Muscle layer of colon (tissue), 2 donors: ENCODE results near the gene SYCE3.

Experiments used
- H3K27ac ChIP-seq: one replicate; pipeline ENCODE4 v1.7.0; 2013; ENCODE audit warnings: low read depth, mild to moderate bottlenecking, low read length, moderate library complexity
- H3K27me3 ChIP-seq, 2 donors: one replicate each; pipeline ENCODE4 v1.7.0; 2013; ENCODE audit warnings: low read length in 2 of 2, mild to moderate bottlenecking in 2 of 2; ENCODE audit not compliant: insufficient read depth in 2 of 2, control insufficient read depth in 1 of 2
- H3K36me3 ChIP-seq: one replicate; pipeline ENCODE4 v1.7.0; 2013; ENCODE audit warnings: mild to moderate bottlenecking, low read length; ENCODE audit not compliant: insufficient read depth
- H3K4me1 ChIP-seq: one replicate; pipeline ENCODE4 v1.7.0; 2013; ENCODE audit warnings: mild to moderate bottlenecking, low read length; ENCODE audit not compliant: insufficient read depth
- H3K4me3 ChIP-seq, 2 donors: one replicate each; pipeline ENCODE4 v1.7.0; 2013; ENCODE audit warnings: low read length in 2 of 2, low read depth in 1 of 2, mild to moderate bottlenecking in 1 of 2, moderate library complexity in 1 of 2
- H3K9ac ChIP-seq: one replicate; pipeline ENCODE4 v1.7.0; 2013; ENCODE audit warnings: low read length
- H3K9me3 ChIP-seq: one replicate; pipeline ENCODE4 v1.7.0; 2013; ENCODE audit warnings: mild to moderate bottlenecking, low read length
- donor health status: abdominal sarcoma.
- donor health status: Adenocarcinoma of cecum.

SYCE3 gene

DNA sequence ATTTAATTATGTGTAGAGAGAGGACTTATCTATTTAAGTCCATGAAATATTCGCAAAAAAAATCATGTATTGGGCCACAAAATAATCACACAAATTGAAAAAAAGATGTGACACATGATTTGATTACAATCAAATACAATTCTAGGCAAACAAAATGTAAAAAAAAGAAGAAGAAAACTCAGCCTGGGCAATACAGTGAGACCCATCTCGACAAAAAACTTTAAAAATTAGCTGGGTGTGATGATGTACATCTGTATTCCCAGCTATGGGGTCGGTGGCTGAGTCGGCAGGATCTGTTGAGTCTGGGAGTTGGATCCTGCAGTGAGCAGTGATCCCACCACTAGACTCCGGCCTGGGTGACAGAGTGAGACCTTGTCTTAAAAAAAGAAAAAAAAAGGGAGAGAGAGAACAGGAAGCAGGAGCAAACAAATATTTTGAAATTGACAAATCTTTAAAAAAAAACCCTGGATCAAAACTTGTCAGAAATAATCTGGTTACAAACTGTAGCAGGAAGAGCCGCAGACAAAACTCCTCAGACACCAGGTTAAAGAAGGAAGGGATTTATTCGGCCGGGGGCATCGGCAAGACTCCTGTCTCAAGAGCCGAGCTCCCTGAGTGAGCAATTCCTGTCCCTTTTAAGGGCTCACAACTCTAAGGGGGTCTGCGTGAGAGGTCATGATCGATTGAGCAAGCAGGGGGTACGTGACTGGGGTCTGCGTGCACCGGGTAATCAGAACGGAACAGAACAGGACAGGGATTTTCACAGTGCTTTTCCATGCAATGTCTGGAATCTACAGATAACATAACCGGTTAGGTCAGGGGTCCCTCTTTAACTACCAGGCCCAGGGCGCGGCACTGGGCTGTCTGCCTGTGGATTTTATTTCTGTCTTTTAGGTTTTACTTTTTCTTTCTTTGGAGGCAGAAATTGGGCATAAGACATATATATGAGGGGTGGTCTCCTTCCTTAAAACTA, 29.6 kb downstream of the SYCE3 start:
- Histone ChIP-seq H3K4me3 (no peak overlapping the region), H3K4me1 (peaks cover 12% of the 10 kb centered on the region), H3K27ac (no peak overlapping the region), H3K36me3 (no peaks in the 10 kb centered on the region), H3K27me3 (peaks cover 21 to 81% of the 10 kb centered on the region in 2 donors), H3K9me3 (no peaks in the 10 kb centered on the region), H3K9ac (no peak overlapping the region)

DNA sequence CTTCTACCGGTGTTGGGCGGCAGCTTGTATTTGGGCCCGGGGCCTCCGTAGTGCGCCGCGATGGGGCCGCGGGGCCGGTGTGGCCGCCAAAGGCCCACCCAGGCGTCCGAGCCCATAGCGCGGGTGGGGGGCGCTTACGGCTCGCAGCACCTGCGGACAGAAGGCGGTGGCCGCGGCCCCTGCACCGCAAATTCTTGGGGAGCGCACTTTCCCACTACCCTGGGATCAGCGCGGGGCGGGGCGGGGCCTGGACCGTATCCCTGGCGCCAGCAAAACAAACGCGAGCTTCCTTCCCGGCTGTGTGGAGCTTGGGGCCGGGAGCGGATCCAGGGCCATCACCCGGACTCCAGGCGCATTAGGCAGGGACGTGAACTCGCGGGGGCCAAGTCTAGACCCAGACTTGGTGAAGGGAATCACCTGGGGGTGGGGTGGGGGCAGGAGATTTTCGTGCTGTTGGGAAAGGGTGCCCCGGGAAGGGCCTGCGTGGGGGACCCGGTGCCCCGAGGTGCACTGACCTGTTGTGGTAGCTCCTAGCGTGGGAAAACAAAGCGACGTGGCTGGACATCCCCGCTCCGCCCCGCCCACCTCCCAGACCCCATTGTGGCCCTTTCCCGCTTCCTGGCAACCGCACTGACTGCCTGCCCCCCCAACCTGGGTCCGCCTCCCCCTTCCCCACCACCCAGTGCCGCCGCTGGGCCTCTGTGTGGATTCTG, 30.6 kb downstream of the SYCE3 start:
- Histone ChIP-seq H3K27me3 (peaks cover 21 to 73% of the 10 kb centered on the region in 2 donors), H3K9ac (no peak overlapping the region), H3K9me3 (no peaks in the 10 kb centered on the region), H3K27ac (peak overlapping the region; percentile 64), H3K4me3 (peak overlapping the region; percentile 53 to 57), H3K36me3 (no peaks in the 10 kb centered on the region), H3K4me1 (peaks cover 12% of the 10 kb centered on the region)

DNA sequence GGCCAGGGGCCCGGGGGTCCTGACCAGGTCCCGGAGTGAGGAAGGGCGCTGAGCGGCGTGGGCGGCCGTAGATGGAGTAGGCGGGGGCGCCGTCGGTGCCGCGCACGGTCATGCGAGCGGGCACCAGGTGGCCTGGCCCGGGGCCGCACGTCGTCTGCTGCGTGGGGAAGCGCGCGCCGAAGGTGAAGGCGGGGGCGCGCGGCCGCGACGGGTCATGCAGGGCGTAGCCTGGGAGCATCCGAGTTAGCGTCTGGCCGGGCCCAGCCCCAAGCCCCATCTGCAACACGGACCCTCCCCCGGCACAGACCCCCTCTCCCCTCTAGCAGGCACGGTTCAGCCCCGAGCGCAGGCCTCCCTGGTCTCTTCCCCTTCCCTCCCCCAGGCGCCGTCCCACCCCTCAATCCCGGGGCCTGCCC, 31.2 kb downstream of the SYCE3 start:
- H3K27ac ChIP-seq, result peak overlapping the region; percentile 64
- no peaks in the 10 kb centered on the region for H3K36me3 ChIP-seq
- peak overlapping the region; percentile 53 to 57 for H3K4me3 ChIP-seq
- H3K9me3 ChIP-seq, result no peaks in the 10 kb centered on the region
- H3K9ac ChIP-seq, result no peak overlapping the region
- peaks cover 12% of the 10 kb centered on the region for H3K4me1 ChIP-seq
- H3K27me3 ChIP-seq, result peaks cover 21 to 70% of the 10 kb centered on the region in 2 donors

- H3K27ac ChIP-seq, result peak overlapping the region; percentile 64
- H3K27me3 ChIP-seq, result peaks cover 21 to 64% of the 10 kb centered on the region in 2 donors
- H3K9ac ChIP-seq, result no peak overlapping the region
- no peaks in the 10 kb centered on the region for H3K9me3 ChIP-seq
- peak overlapping the region; percentile 53 to 57 for H3K4me3 ChIP-seq
- peaks cover 12% of the 10 kb centered on the region for H3K4me1 ChIP-seq
- H3K36me3 ChIP-seq, result no peaks in the 10 kb centered on the region
Measured at GRCh38 chr22:50530877-50531545, 31.7 kb downstream of the SYCE3 start.

DNA sequence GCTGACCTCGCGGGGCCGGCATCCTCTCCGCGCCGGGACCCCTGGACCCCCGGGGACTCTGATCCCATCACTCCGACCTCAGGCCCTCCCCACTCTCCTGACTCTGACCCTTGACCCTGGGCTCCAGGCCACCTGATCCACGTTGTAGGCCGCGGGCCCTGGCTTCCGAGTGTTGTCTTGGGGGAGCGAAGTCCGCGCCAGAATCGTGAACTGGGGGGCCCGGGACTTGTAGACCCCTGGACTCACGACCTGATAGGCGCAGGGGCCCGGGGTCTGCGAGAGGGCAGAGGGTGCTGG, 32.2 kb downstream of the SYCE3 start:
- Histone ChIP-seq H3K9ac (no peak overlapping the region), H3K4me1 (peaks cover 12% of the 10 kb centered on the region), H3K36me3 (no peaks in the 10 kb centered on the region), H3K4me3 (peak overlapping the region; percentile 30 to 53), H3K9me3 (no peaks in the 10 kb centered on the region), H3K27me3 (peaks cover 21 to 61% of the 10 kb centered on the region in 2 donors), H3K27ac (peak overlapping the region; percentile 64)

- Histone ChIP-seq H3K27me3 (peaks cover 21 to 59% of the 10 kb centered on the region in 2 donors), H3K36me3 (no peaks in the 10 kb centered on the region), H3K9me3 (no peaks in the 10 kb centered on the region), H3K27ac (peak within 1 kb of the TSS; percentile 64), H3K9ac (no peak within 1 kb of the TSS), H3K4me3 (peak within 1 kb of the TSS; percentile 30 to 53), H3K4me1 (peaks cover 12% of the 10 kb centered on the region)
Measured at GRCh38 chr22:50529897-50530579, 32.7 kb downstream of the SYCE3 start, which contains the start of gene TYMP. Gene TYMP (minus strand): TSS chr22:50530012. CDS start chr22:50529709, 303 bp downstream.

DNA sequence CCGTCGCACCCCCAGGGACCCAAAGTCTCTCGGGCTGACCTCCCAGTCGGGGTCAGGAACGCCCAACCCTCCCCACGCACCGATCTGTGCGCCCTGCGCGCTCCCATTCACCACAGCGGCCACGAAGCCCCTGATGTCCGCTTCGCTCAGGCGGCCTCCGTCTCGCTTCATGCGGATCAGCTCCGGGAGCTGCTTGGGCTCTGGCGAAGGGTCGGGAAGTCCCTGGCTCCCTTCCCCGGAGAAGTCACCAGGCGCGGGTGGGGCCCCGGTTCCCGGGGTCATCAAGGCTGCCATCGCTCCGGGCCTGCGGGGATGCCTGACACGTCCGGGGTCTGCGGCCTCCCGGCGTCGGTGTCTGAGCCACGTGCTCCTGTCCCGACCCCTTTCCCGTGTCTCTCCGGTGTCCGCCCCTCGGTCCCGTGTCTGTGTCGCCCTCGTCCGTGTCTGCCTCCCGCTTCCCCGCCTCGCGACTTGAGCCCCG, 33.3 kb downstream of the SYCE3 start:
- Histone ChIP-seq H3K4me3 (peak overlapping the region in 1 of 2 donors; percentile 30), H3K27ac (no peak overlapping the region), H3K4me1 (peaks cover 17% of the 10 kb centered on the region), H3K9ac (no peak overlapping the region), H3K36me3 (no peaks in the 10 kb centered on the region), H3K9me3 (no peaks in the 10 kb centered on the region), H3K27me3 (peaks cover 20 to 55% of the 10 kb centered on the region in 2 donors)

GRCh38 chr22:50528682-50529415, 33.9 kb downstream of the SYCE3 start:
- no peak overlapping the region for H3K9ac ChIP-seq
- peaks cover 16 to 50% of the 10 kb centered on the region in 2 donors for H3K27me3 ChIP-seq
- no peaks in the 10 kb centered on the region for H3K9me3 ChIP-seq
- no peak overlapping the region for H3K4me3 ChIP-seq
- H3K36me3 ChIP-seq, result peaks cover 2% of the 10 kb centered on the region
- H3K4me1 ChIP-seq, result peaks cover 23% of the 10 kb centered on the region
- no peak overlapping the region for H3K27ac ChIP-seq

DNA sequence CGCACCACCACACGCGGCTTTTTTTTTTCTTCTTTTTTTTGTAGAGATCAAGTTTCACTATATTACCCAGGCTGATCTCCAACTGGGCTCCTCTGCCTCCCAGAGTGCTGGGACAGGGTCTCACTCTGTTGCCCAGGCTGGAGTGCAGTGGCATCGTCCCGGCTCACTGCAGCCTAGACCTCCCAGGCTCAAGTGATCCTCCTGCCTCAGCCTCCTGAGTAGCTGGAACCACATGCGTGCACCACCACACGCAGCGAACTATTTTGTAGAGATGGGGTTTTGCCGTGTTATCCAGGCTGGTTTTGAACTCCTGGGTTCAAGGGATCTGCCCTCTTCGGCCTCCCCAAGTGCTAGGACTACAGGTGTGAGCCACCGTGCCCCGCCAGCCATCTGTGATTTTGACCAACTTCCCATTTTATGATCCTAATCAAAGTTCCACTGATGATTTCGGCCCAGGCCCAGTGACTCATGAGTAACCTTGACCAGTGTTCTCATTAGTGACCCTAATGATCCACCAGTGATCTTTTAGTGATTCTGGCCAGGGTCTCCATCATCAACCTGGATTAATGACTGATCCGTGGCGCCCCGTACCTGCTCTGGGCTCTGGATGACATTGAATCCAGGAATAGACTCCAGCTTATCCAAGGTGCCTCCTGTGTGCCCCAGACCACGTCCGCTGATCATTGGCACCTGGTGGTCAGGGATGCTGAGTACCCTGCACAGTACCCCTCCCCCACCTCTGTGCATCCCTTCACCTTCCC, 34.6 kb downstream of the SYCE3 start:
- Histone ChIP-seq H3K27ac (no peak overlapping the region), H3K27me3 (peaks cover 14 to 42% of the 10 kb centered on the region in 2 donors), H3K4me1 (peaks cover 25% of the 10 kb centered on the region), H3K9me3 (no peaks in the 10 kb centered on the region), H3K9ac (no peak overlapping the region), H3K36me3 (peaks cover 9% of the 10 kb centered on the region), H3K4me3 (no peak overlapping the region)
